Measurements from ENCODE around the gene CEP41.
"Not testable (repeated sequence)": the region's sequence is repeated elsewhere in the genome, so short reads cannot be mapped to it uniquely, and the experiment has no call there.

Gene CEP41

DNA sequence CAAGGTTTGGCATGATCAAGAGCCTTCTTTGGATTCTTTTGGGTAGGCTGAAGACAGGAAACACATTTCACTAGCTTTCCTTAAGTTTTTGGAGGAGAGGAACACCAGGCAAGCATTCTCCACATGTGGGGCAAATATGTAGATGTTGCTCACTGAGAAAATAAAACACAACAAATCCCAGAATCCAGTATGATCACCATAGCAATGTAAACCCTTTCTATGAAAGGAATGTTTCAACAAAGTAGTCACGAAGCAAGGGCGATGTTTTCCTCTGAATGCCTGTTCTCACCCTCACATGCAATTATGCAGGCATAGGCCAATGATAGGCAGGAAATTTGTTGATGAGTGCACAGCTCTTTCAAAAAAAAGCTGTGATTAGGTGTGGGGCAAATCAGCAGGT lies 20.5 kb upstream of the CEP41 start:
- DNase-seq (ENCODE audit: low read depth in 3 of 3, low spot score in 1 of 3), result no peak

DNA sequence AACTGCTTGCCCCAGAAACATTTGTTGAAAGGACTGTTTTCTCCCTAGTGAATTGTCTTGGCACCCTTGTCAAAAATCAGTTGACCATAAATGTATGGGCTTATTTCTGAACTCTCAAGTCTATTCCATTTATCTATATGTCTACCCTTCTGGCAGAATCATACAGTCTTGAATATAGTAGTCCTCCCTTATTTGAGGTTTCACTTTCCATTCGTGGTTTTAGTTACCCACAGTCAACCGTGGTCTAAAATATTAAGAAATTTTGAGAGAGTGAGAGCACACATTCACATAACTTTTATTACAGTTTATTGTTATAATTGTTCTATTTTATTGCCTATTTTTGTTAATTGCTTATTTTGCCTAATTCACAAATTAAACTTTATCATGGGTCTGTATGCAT lies 17.4 kb upstream of the CEP41 start:
- no peak for DNase-seq (ENCODE audit: low read depth in 3 of 3, low spot score in 1 of 3)

DNA sequence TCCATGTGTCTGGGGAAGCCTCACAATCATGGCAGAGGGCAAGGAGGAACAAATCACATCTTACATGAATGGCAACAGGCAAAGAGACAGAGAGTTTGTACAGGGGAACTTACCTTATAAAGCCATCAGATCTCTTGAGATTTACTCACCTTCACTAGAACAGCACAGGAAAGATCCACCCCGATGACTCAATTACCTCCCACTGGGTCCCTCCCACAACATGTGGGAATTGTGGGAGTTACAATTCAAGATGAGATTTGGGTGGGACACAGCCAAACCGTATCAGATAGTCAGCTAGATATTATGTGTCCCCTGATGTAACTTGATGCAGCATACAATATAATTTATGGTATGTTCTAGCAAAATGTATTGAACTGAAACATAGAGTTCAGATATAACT lies 14.1 kb upstream of the CEP41 start:
- no peak for DNase-seq (ENCODE audit: low read depth in 3 of 3, low spot score in 1 of 3)

DNA sequence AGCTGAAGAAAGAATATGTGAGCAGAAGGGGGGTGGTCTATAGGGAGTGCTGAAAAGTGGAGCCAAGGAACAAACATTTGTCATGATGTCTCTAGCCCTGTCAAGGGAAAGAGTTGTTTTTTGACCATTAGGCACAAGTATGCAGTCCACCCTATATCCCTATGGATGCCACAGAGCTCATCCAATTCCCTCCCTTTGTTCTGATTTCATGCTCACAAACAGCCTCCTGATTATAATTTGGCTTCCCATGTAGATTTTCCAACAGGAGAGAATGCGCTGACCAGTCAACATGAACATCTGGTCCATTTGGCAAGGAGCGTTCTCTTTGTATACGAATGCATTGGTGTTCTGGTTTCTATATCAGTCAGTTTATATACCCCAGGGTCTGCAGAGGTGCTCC lies 12.1 kb upstream of the CEP41 start:
- DNase-seq (ENCODE audit: low read depth in 3 of 3, low spot score in 1 of 3), result no peak

DNA sequence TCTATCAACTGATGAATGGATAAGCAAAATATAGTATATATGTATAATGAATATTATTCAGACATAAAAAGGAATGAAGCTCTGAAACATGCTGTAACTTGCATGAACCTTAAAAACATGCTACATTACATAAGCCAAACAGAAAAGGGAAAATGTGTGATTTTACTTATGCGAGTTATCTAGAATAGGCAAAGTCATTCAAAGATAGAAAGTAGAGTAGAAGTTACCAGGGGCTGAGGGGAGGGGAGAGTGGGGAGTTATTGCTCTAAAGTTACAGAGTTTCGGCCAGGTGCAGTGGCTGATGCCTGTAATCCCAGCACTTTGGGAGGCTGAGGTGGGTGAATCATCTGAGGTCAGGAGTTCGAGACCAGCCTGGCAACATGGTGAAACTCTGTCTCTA lies 10.5 kb upstream of the CEP41 start:
- DNase-seq (ENCODE audit: low read depth in 3 of 3, low spot score in 1 of 3), result not testable (repeated sequence)

DNA sequence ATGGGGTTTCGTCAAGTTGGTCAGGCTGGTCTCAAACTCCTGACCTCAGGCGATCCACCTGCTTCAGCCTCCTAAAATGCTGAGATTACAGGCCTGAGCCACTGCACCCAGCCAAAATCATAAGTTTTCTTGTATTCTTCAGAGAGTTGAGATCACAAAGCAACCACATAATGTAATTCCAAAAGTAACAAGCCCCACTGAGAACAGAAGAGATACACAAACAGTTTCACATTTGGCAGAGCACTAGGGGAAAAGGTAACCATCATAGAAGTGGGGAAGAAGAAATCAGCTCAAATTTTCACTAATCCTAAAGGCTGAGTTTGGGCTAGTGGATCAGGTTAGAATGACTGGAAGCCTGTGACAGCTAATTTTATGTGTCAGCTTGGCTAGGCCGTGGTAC lies 5.4 kb upstream of the CEP41 start:
- DNase-seq (ENCODE audit: low read depth in 3 of 3, low spot score in 1 of 3), result no peak

DNA sequence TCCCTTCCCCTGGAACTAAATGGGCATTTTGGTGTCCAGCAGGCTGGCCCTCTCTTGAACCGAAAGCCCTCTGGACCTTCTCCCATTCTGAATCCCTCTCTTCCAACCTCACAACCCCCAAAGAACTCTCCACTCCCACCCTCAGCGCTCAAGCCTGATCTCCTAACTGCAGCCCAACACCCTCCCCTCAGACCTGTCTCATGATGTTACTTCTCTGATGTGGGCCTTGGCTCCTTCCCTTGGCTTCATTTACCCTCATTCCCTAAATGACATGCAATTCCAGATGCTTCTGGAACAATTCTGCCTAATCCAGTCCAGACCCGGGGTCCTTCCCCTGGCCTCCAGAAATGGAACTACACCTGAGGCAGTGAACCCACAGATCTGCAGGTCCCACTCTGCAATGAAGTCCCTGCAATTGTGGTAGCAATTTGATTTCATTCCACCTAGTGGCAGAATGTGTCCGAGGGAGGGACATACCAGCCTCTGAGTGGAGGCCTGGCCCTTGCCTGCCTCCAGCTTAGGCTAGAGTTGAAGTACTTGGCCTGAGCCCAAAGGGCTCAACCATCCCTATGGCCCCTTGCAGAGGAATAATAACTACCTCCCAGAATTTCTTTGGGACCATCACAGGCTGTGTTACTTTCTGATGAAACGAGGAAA lies 4.1 kb upstream of the CEP41 start:
- no peak for DNase-seq (ENCODE audit: low read depth in 3 of 3, low spot score in 1 of 3)

DNA sequence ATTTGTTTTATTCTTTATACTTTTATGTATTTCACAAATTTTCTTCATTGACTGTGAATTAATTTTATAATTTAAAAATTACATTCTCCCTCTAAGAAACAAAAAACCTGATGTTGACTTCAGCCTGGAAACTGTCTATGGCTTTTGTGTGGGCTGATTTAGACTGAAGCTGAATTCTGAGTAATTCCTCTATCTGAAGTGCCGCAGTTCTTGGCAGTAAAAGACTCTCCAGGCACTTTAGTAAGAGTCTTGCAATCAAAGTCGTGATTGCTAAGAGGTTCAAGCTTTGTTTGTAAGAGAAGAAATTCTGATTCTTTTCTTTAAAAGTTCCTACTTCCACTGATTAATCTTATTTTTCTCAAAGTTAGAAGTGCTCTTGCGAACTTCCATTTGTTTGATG lies 3.4 kb upstream of the CEP41 start:
- DNase-seq (ENCODE audit: low read depth in 3 of 3, low spot score in 1 of 3), result no peak

DNA sequence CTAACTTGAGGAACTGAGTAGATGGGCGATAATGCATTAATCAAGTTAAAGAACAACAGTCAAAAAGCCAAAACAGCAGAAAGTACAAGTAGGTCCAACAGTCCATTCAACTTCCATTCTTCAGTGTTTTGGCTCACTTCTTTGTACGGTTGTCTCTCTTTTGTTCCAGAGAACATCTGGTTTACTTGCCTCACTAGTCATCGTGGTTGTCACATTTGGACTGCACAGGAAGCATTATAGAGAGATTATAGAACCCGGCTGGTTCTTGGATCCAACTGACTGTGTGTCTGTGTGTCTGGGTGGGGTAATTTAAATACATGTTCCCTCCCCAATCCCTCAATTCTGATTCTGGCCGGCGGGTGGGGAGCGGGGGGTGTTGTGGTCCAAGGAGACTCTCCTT lies 1.8 kb upstream of the CEP41 start:
- no peak for DNase-seq (ENCODE audit: low read depth in 3 of 3, low spot score in 1 of 3)

DNA sequence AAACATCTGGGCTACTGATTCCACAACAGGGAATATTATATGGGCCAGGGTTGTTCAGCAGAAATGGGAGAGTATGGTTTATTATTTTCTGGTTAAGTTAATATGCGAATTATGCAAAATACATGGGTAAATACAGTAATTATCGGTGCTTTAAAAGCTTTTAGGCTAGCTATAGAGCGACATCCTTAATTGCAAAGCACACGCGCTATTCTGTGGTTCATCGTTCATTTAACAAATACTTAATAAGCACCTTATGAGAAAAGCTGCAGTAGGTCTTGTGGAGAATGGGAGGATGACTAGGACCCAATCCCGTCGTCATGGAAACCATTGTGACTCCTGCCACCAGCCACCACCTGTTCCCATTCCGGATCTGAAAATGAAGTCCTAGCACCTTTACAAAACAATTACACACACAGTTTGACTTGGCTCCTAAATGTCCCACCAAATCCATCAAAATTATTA lies 623 bp upstream of the CEP41 start:
- no peak for DNase-seq (ENCODE audit: low read depth in 3 of 3, low spot score in 1 of 3)

DNA sequence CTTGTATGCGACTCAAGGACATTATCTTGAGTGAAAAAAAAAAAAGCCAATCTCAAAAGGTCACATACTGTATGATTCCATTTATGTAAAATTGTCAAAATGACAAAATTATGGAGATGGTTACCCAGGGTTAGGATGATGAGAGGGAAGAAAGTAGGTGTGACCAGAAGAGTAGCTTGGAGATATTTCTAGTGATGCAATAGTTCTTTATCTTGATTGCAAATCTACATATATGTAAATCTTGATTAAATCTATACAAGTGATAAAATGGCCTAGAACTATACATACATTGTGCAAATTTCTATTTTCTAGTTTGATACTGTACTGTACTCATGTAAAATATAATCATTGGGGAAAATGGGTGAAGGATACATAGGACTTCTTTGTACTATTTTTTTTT lies 4.6 kb downstream of the CEP41 start:
- DNase-seq (ENCODE audit: low read depth in 3 of 3, low spot score in 1 of 3), result no peak

DNA sequence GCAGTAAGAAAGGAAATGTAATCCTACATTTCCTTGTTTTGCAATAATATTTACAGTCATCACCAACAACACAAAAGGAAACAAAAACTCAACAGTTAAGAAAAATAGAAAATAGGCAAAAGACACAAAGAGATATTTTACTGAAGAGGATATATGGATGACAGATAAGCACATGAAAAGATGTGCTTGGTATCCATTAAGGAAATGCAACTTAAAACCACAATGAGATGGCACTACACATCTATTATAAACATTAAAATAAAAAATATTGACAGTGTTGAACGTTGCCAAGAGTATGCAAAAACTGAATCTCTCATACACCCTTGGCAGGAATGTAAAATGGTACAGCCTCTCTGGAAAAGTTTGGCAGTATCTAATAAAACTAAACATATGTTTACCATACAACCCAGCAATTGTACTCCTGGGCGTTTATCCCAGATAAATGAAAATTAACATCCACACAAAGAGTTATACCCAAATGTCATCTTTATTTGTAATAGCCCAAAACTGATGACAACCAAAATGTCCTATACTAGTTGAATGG lies 5.4 kb downstream of the CEP41 start:
- no peak for DNase-seq (ENCODE audit: low read depth in 3 of 3, low spot score in 1 of 3)

DNA sequence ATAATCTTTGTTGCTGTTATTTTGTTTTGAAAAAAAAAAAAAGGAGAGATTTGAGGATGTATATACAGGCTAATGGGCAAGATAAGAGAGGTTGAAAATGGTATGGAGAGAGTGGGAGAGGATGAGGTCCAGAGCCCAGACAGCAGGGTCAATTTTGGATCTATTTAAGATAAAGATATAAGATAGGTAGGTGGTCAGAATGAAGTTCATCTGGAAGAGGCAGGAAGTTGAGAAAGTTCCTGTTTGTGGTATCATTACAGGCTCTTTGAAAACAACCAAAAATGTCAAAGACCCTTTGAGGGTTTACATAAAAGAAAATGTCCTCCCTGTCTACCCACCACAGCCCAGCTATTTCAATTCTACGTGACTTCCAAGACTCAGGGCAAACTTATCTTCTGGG lies 7.5 kb downstream of the CEP41 start:
- no peak for DNase-seq (ENCODE audit: low read depth in 3 of 3, low spot score in 1 of 3)

DNA sequence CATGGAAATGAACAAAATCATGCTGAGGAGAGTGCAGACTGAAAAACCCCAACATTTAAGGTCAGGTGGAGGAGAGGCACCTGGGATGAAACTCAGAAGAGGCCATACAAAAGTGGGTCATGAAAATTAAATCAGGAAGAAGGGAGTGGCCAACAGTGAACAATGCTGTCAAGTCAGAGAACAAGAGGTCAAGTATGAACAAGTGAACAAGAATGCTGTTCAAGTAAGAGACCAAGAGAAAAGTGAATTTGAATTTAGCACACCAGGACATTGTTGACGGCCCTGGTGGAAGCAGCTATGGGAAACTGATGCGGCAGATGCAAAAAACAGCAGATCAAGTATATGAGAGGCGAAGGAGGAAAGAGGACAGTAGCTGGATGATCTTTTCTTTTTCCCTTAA lies 7.9 kb downstream of the CEP41 start:
- no peak for DNase-seq (ENCODE audit: low read depth in 3 of 3, low spot score in 1 of 3)

DNA sequence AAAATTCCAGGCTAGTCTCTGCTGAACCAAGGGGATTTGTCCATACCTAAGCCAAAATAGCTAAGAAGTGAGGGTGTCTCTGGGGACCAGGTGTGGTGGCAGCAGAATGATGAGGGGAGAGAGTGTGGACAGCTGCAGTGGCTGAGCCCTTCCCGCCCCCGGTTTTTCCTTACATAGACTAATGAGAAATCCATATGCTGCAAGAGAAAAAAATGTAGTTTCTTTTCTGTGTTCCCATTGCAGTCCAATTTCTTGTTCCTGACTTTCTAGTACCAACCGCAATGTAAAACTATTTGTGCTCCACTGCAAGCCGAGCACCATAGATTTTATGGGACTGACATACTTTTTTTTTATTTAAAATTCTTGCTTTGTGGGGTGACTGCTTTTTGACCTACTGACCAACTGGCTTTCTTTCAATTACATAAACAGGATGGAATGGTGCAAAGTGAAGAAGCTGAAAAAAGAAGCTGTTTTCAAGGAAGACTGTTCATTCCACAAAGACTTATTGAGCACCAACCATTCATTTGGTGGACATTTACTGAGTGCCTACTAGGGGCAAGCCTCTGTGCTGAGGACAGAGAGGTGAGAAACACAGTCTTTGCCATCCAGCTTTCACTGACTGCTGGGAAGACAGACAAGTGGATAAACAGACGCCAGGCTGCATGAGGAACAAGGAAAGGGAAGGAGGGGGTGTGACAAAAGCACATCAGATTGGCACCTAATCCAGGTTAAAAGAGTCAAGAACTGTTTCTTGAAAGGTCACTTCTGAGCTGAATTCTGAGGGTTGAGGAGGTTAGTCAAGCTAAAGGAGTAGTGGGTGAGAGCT lies 9.8 kb downstream of the CEP41 start:
- no peak for DNase-seq (ENCODE audit: low read depth in 3 of 3, low spot score in 1 of 3)

DNA sequence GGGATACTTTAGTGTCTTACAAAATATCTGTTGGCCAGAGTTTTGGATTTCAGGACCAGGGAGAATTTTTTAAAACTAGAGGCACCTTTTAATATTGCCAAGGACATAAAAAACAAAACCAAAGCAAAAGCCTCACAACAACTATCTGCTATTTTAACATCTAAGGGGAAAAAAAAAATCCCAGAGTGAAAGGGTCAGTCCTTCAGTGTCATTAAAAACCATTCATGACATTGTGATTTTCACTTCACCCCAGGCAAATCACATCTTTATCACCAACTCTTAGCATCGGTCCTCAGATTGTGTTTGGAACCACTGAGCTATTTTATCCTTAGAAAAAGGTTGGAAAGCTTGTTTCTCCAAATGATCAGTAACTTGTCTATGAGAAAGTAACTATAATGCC lies 10.7 kb downstream of the CEP41 start:
- no peak for DNase-seq (ENCODE audit: low read depth in 3 of 3, low spot score in 1 of 3)

DNA sequence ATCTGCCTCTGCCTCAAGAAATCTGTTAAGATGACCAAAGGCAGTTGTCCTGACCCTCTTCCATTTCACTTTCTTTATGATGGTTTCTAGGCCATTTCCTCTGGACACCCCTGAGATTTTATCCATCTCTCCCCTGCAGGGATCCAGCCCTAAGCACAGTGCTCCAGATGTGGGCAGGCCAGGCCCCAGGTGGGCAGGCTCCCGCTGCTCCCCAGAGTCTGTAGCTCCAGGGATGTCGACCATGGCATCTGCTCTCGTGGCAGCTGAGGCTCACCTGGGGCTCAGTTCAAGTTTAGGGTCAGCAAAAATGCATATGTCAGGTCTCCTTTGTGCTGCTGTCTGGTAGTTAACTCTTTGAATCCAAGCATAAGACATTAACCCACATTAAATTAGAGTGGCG lies 11.8 kb downstream of the CEP41 start:
- no peak for DNase-seq (ENCODE audit: low read depth in 3 of 3, low spot score in 1 of 3)

DNA sequence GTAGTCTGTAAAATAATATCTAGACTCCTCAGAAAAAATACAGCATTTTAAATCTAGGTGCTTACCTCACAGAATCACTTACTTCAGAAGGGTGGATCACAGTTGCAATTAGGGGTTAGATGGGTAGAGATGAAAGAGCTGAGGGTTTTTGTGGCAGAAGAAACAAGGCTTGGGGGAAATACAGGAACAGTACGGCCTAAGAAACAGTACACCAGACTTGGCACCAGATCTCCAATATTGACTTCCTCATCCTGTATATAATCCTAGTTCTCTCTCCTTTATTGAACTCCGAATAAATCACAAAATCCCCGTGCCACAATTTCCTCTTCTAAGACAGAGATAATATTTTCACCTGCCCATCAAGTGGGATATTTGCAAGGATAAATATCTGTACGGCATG lies 14.3 kb downstream of the CEP41 start:
- no peak for DNase-seq (ENCODE audit: low read depth in 3 of 3, low spot score in 1 of 3)

DNA sequence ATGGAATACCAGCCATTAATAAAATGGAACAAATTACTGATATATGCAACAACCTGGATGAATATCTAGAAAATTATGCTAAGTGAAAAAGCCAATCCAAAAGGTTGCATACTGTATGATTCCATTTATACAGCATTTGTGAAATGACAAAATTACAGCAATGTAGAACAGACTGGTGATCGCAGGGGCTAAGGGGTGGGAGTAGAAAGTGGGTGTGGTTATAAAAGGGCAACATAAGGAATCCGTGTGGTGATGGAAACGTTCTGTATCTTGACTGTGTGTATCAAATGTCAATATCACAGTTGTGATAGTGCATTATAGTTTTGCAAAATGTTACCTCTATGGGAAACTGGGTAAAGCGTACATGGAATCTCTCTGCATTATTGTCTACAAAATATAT lies 15.0 kb downstream of the CEP41 start:
- DNase-seq (ENCODE audit: low read depth in 3 of 3, low spot score in 1 of 3), result no peak

DNA sequence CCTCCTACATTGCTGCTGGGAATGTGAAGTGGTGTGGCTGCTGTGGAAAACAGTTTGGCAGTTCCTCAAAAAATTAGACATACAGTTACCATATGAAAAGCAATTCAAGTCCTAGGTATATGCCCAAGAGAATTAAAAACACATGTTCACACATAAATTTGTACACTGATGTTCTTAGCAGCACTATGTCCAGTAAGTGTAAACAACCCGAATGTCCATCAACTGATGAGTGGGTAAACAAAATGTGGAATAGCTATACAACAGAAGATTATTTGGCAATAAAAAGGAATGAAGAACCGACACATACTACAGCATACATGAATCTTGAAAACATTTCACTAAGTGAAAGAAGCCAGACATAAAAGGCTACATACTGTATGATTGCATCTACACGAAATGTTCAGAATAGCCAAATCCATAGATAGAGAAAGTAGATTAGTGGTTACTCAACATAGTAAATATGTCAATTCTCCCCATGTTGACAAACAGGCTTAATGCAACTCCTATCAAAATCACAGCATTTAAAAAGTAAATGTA lies 17.2 kb downstream of the CEP41 start:
- DNase-seq (ENCODE audit: low read depth in 3 of 3, low spot score in 1 of 3), result no peak

DNA sequence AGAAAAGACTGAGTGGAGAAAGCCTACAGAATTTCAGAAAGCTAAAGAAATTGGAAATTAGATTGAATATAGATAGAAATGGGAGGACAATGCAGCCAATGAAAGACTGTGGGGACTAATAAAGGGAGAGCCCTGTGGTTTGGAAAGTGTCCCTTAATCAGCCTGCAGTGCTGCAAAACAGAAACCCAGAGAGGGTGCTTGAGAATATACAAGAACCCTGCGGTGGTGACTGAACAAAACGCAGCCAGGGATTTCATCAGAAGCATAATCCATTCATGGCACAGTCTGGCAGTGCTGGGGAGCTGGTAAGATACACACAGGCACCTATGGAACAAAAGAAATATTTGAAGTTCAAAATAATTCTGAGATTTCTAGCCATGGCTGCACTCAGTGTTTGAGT lies 19.1 kb downstream of the CEP41 start:
- DNase-seq (ENCODE audit: low read depth in 3 of 3, low spot score in 1 of 3), result no peak

DNA sequence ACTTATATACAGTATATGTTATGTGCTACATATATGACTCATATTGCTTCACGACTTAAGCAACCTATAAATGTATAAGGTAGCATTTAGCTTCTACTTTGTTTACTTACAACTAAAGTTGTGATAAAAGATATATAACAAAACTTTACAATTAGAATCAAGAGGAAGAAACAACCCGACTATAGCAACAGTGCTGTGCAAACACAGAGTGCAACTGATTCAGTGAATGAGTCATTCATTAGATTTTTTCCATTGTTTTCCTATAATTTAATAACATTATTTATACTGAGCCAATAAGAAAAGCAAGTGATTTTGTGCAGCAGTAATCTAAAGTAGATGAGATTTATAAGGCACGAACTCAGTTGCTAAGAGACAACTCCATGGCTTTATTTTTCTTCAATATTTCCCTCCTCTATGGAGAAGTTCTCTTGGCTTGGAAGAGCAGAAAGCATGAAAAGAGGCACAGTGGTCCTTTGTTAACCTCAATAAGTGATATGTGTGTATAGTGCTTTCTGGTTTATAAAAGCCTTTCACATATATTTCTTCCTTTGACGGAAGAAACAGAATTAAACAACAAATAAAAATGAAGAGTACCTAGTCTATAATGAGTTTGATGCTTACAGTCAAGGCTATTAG lies 19.8 kb downstream of the CEP41 start:
- DNase-seq (ENCODE audit: low read depth in 3 of 3, low spot score in 1 of 3), result no peak
